IMR-90 (cell line): ENCODE data around the gene CRTAP. TPM values are rescaled to one million over a fixed set of nuclear protein-coding genes. Genes with fewer than 3 reads are reported as not detected.

Source experiments
- ATAC-seq: fragments of 200-7000 bp; cut with Tn5 transposase; 2 replicates; pipeline ENCODE4 v1.9.1; 2020; ENCODE audit warnings: low read depth, mild to moderate bottlenecking, moderate library complexity
- BruUV-seq: library from RNA; stranded (reverse); fragments of 400-500 nt; replicated peaks from 2 replicates; lab custom pipeline; 2021; lab: Mats Ljungman, UMichigan
- CTCF ChIA-PET: fragments of 300-600 bp; formaldehyde crosslinking; extraction: SDS; loops from one replicate; lab custom pipeline; 2021; ENCODE audit warnings: antibody characterized with exemption; lab: Yijun Ruan, JAX
- POLR2A ChIA-PET: fragments of 300-600 bp; sonication (Branson Sonifier 250); formaldehyde crosslinking; loops from one replicate; lab custom pipeline; 2022; ENCODE audit warnings: antibody characterized with exemption; ENCODE audit not compliant: unreplicated experiment; lab: Charles Lee
- DNase-seq: peaks from one replicate; pipeline ENCODE4 v3.0.0; 2013
- H2AFZ ChIP-seq: replicated peaks from 2 replicates; pipeline ENCODE3; 2013; ENCODE audit warnings: low read length, mild to moderate bottlenecking; ENCODE audit not compliant: poor library complexity
- H2AK5ac ChIP-seq: 2 replicates; pipeline ENCODE4 v1.6.1; 2013; ENCODE audit warnings: low read depth, low read length, inconsistent platforms
- H2AK9ac ChIP-seq: replicated peaks from 2 replicates; pipeline ENCODE3; 2013; ENCODE audit warnings: mild to moderate bottlenecking, low read depth, low read length, moderate library complexity; ENCODE audit not compliant: poor library complexity
- H2BK120ac ChIP-seq: 2 replicates; pipeline ENCODE4 v1.6.1; 2013; ENCODE audit warnings: low read depth, low read length, inconsistent platforms
- H2BK15ac ChIP-seq: 3 replicates; pipeline ENCODE4 v1.6.1; 2013; ENCODE audit warnings: low read depth, low read length, inconsistent platforms
- H2BK20ac ChIP-seq: 2 replicates; pipeline ENCODE4 v1.6.1; 2013; ENCODE audit warnings: low read depth, mild to moderate bottlenecking, inconsistent platforms, low read length, moderate library complexity
- H2BK5ac ChIP-seq: 2 replicates; pipeline ENCODE4 v1.6.1; 2013; ENCODE audit warnings: mild to moderate bottlenecking, low read depth, low read length, inconsistent platforms; ENCODE audit not compliant: poor library complexity, severe bottlenecking
- H3K14ac ChIP-seq: replicated peaks from 2 replicates; pipeline ENCODE4 v1.6.1; 2013; ENCODE audit warnings: low read depth, low read length, inconsistent platforms
- H3K18ac ChIP-seq: 2 replicates; pipeline ENCODE4 v1.6.1; 2013; ENCODE audit warnings: low read depth, low read length, control low read depth
- H3K23ac ChIP-seq: 2 replicates; pipeline ENCODE4 v1.6.1; 2013; ENCODE audit warnings: low read depth, low read length, inconsistent platforms
- H3K27ac ChIP-seq: 2 replicates; pipeline ENCODE4 v1.5.1; 2013; ENCODE audit warnings: mild to moderate bottlenecking, control low read depth, low read length; ENCODE audit not compliant: insufficient read depth
- H3K27me3 ChIP-seq: 2 replicates; pipeline ENCODE4 v1.6.1; 2013; ENCODE audit warnings: low read length; ENCODE audit not compliant: control insufficient read depth, insufficient read depth
- H3K36me3 ChIP-seq: 2 replicates; pipeline ENCODE4 v1.6.1; 2013; ENCODE audit warnings: low read length, mixed read lengths; ENCODE audit not compliant: control insufficient read depth, insufficient read depth
- H3K4ac ChIP-seq: 2 replicates; pipeline ENCODE4 v1.6.1; 2013; ENCODE audit warnings: low read depth, low read length, inconsistent platforms
- H3K4me1 ChIP-seq: 2 replicates; pipeline ENCODE4 v1.6.1; 2013; ENCODE audit warnings: low read length, mixed read lengths; ENCODE audit not compliant: control insufficient read depth, insufficient read depth
- H3K4me2 ChIP-seq: 2 replicates; pipeline ENCODE4 v1.6.1; 2013; ENCODE audit warnings: low read depth, mild to moderate bottlenecking, control low read depth, low read length, moderate library complexity
- H3K4me3 ChIP-seq: 2 replicates; pipeline ENCODE4 v1.5.1; 2013; ENCODE audit warnings: low read depth, mild to moderate bottlenecking, control low read depth, low read length, moderate library complexity; ENCODE audit not compliant: insufficient read depth
- H3K56ac ChIP-seq: 2 replicates; pipeline ENCODE4 v1.6.1; 2013; ENCODE audit warnings: low read length, inconsistent platforms; ENCODE audit not compliant: insufficient read depth; ENCODE audit errors: extremely low read depth
- H3K79me1 ChIP-seq, 2 experiments: 2 replicates each; pipeline ENCODE4 v1.6.1; 2013; ENCODE audit warnings: low read length in 2 of 2, inconsistent platforms in 1 of 2, low read depth in 1 of 2
- H3K9ac ChIP-seq: 2 replicates; pipeline ENCODE4 v1.6.1; 2013; ENCODE audit warnings: low read depth, low read length, control low read depth
- H3K9me1 ChIP-seq: 2 replicates; pipeline ENCODE4 v1.6.1; 2013; ENCODE audit warnings: low read length, inconsistent platforms; ENCODE audit not compliant: insufficient read depth
- H3K9me3 ChIP-seq: 2 replicates; pipeline ENCODE4 v1.6.1; 2013; ENCODE audit warnings: low read length; ENCODE audit not compliant: control insufficient read depth, insufficient read depth
- H4K20me1 ChIP-seq: 2 replicates; pipeline ENCODE4 v1.6.1; 2013; ENCODE audit warnings: low read length, inconsistent platforms; ENCODE audit not compliant: insufficient read depth
- H4K5ac ChIP-seq: 2 replicates; pipeline ENCODE4 v1.6.1; 2013; ENCODE audit warnings: mild to moderate bottlenecking, low read depth, low read length, control low read depth
- H4K8ac ChIP-seq, 2 experiments: 2 replicates each; pipeline ENCODE4 v1.6.1; 2013; ENCODE audit warnings: low read depth in 2 of 2, low read length in 2 of 2, control low read depth in 1 of 2, inconsistent platforms in 1 of 2
- H4K91ac ChIP-seq: 2 replicates; pipeline ENCODE4 v1.6.1; 2013; ENCODE audit warnings: low read depth, low read length, inconsistent platforms; ENCODE audit not compliant: insufficient read depth
- FOS ChIP-seq: fragments of 150-350 bp; IDR thresholded peaks from 2 replicates; pipeline ENCODE4 v1.6.1; 2016; ENCODE audit warnings: low read depth, low read length
- MXI1 ChIP-seq: IDR thresholded peaks from 2 replicates; pipeline ENCODE4 v1.6.1; 2012; ENCODE audit warnings: low read depth, mild to moderate bottlenecking, low read length, moderate library complexity, borderline replicate concordance
- RCOR1 ChIP-seq: IDR thresholded peaks from 2 replicates; pipeline ENCODE4 v1.6.1; 2012; ENCODE audit warnings: mild to moderate bottlenecking, low read length, improper control_type of control experiment; ENCODE audit not compliant: insufficient replicate concordance
- WGBS, 2 experiments: methylation state at CpG; one replicate each; pipeline versions ENCODE4 v1.1.5 to v1.1.7; 2013; ENCODE audit warnings: missing lambda C conversion rate in 2 of 2; ENCODE audit not compliant: insufficient read length in 1 of 2; ENCODE audit errors: extremely low coverage in 2 of 2; 5-methylcytosine and 5-hydroxymethylcytosine counted together
- dilution Hi-C: fragments of 300-500 bp; cut with HindIII; formaldehyde crosslinking; loops from one replicate; pipeline ENCODE4 v1.14.3; 2018; ENCODE audit warnings: low sequenced_read_pairs; ENCODE audit not compliant: unreplicated experiment
- in situ Hi-C: fragments of 300-500 bp; cut with MboI; formaldehyde crosslinking; loops from 3 replicates; pipeline ENCODE4 v1.14.3; 2019; ENCODE audit warnings: low sequenced_read_pairs, inconsistent platforms, mixed read lengths
- intact Hi-C: fragments of 100-400 bp; cut with micrococcal nuclease; formaldehyde crosslinking; loops from 2 replicates; pipeline ENCODE4 v1.10.0; 2022
- polyA plus RNA-seq, 3 experiments: library from polyadenylated mRNA; depleted of rRNA; stranded (reverse); fragments of >200 nt; gene quantifications; 2 replicates each; pipeline ENCODE4 v1.2.3, GENCODE V29; 2012; ENCODE audit warnings: low replicate concordance in 1 of 3
- total RNA-seq: library from RNA; depleted of rRNA; stranded (reverse); fragments of >200 nt; gene quantifications from 2 replicates; pipeline ENCODE4 v1.2.3, GENCODE V29; 2012

CRTAP gene
- total and polyA plus RNA-seq, 2 of the 4 experiments (the other 2 are of a cell fraction), result 108 to 205 TPM

- ChIA-PET POLR2A (no interaction called here), CTCF (interaction anchor here (0.8 to 1.1 kb wide), 3 partner anchors 8 to 34 kb away, joined by 3 to 4 read pairs (median 3); no protein-coding TSS in a partner anchor)
- no CpG with 5 or more reads among the region's 3 CpGs for WGBS, 2 experiments
- peak; percentile 60 for DNase-seq
- Histone ChIP-seq H3K14ac (no peak overlapping the region), H2AK9ac (peak overlapping the region; percentile 76), H3K18ac (no peak overlapping the region), H3K36me3 (no peaks in the 10 kb centered on the region), H4K91ac (no peak overlapping the region), H3K56ac (no peak overlapping the region), H3K79me1 (no peaks in the 10 kb centered on the region), H3K27me3 (no peaks in the 10 kb centered on the region), H2AK5ac (no peak overlapping the region), H4K20me1 (no peaks in the 10 kb centered on the region), H3K4me2 (no peak overlapping the region), H4K8ac (0 out of 4 replicates have a peak overlapping the region, but pooled peaks of 1 of the 2 experiments have one; percentile 5), H3K4me3 (no peak overlapping the region), H3K9me1 (peaks cover 7% of the 10 kb centered on the region), H2AFZ (peak overlapping the region; percentile 39), H2BK20ac (no peak overlapping the region), H4K5ac (no peak overlapping the region), H2BK15ac (no peak overlapping the region), H2BK5ac (no peak overlapping the region), H3K4ac (no peak overlapping the region), H3K23ac (no peak overlapping the region), H2BK120ac (no peak overlapping the region), H3K9ac (no peak overlapping the region), H3K27ac (no peak overlapping the region), H3K4me1 (peaks cover 2% of the 10 kb centered on the region), H3K9me3 (no peaks in the 10 kb centered on the region)
- no peak for TF ChIP-seq RCOR1
- no peak for TF ChIP-seq MXI1
- TF ChIP-seq FOS, result no peak
- ATAC-seq, result peak; percentile 90
- intact Hi-C loops, result no loop called here
- dilution Hi-C loops, result no loop called here
- BruUV-seq, result no TSS peak
- in situ Hi-C loops, result no loop called here
Observed at GRCh38 chr3:33167716-33168336, 54.0 kb downstream of the CRTAP start.
